ENCODE measurements around the gene WNK2.
"Not testable (repeated sequence)": the region's sequence is repeated elsewhere in the genome, so short reads cannot be mapped to it uniquely, and the experiment has no call there.

Gene WNK2

DNA sequence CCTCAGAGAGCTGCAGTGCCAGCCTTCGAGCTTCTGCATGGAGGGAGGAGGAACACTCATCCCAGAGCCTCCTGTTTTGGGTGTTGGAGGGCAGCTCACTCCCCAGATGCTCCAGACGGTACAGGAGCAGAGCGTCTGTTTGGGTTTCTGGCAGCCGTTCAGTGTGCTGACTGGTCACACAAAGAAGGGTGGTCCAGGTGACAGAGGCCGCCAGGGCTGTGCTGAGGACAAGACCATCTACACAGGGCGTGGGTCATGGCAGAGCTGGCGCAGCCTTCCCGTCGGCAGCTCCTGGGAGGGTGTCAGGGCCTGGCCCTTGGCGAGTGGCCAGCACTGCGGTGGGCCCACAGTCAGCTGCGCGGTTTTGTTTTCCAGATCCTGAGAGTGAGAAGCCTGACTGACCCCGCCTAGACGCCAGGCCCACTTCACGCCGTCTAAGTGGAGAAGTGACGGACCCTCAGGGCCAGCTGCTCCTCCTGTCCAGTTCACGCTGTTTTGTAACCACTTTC lies 136.1 kb downstream of the WNK2 start:
- in situ Hi-C loops (cut with HindIII; ENCODE audit: low sequenced_read_pairs), result no loop called here

DNA sequence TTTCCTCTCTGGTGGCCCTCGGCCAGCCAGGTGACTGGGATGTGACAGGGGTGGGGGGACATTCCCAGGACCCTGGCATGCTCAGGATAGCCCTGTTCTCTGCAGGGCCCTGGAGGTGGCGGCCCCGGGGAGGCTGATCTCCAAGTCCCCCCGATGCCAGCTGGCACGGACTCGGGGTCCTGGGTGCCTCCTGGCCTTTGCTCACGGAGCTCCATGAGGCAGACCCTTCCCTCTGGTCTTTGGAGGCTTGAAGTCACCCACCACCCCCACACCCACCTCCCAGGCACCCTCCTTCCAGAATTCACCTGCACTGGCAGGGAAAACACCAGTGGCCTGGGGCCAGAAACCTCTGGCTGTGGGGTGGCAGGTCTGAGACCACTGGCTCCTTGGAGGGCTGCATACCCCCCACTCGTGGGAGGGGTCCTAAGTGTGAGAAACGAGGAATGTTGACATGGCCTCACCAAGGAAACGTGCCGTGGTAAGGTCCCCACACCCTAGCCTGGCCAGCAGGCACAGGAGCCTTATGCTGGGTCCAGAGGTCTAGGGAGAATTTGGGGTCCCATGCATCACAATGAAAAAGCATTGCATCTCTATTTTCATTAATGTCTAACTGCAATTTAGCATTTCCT lies 136.8 kb downstream of the WNK2 start:
- in situ Hi-C loops (cut with HindIII; ENCODE audit: low sequenced_read_pairs), result no loop called here

DNA sequence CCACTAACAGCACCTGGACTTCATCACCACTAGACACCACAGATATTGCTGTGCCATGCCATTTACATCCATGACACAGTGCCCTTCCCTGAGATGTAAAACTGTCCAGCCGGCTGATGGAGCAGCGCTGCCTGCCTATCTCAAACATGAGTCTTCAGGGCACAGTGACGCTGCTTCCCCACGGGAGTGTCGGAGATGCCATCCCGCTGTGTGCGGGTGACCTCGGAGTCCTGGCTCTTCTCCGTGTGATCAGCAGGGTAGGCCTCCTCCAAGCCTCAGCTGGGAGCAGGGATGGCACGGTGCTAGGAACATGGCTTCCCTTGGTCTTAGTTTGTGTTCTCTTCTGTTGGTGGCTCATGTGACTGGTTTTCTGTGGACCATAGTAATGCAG lies 137.3 kb downstream of the WNK2 start:
- in situ Hi-C loops (cut with HindIII; ENCODE audit: low sequenced_read_pairs), result no loop called here

DNA sequence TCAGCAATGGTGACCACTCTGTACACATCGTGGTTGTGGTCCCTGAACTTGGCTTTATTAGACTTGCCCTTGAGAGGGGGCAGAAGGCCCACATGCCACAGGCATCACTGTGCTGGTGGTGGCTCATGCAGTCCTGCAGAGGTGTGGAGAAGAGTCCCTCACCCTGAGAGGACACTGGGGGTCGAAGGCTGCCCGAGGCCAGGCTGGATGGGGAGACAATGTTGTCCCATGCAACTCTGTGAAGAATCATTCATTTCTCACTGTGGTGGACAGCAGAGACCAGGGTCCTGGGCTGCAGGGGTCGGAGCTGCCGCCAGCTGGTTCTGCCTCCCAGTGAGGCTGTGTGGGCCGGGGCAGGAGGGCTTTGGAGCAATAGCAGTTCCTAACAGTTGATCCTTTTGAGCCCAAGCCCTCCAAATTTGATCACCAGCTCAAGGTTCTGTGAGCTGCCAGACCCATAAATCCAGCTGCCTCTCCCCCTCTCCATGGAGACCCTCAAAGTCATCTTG lies 139.6 kb downstream of the WNK2 start:
- in situ Hi-C loops (cut with HindIII; ENCODE audit: low sequenced_read_pairs), result not testable (repeated sequence)

DNA sequence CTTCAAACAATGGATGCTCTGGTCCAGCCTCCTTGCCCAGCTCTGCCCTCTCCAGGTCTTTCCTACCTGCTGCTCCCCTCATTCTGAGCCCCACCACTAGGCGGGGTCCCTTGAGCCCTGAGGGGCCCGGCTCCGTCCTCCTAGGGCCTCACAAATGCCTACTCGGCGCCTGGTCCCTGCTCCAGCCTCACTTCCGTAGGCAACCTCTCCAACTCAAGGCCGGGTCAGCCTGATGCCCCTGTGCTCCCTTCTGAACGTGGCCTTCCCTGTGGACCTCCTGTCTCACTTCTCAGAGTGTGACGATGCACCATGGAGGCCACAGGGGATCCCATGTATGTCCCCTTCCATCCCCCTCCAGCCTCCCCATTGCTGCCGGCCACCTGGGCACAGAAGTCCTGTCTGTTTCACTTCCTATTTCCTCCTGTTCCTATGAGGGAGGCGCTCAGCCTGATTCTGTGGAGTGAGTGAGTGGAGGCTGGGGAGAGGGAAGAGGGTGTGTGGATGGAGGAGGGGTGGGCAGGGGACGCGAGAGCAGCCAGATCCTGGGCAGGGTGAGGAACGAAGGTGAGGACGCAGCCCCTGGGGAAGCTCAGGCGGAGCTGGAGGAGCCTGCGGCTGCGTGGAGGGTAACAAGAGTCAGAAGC lies 140.4 kb downstream of the WNK2 start:
- in situ Hi-C loops (cut with HindIII; ENCODE audit: low sequenced_read_pairs), result no loop called here

DNA sequence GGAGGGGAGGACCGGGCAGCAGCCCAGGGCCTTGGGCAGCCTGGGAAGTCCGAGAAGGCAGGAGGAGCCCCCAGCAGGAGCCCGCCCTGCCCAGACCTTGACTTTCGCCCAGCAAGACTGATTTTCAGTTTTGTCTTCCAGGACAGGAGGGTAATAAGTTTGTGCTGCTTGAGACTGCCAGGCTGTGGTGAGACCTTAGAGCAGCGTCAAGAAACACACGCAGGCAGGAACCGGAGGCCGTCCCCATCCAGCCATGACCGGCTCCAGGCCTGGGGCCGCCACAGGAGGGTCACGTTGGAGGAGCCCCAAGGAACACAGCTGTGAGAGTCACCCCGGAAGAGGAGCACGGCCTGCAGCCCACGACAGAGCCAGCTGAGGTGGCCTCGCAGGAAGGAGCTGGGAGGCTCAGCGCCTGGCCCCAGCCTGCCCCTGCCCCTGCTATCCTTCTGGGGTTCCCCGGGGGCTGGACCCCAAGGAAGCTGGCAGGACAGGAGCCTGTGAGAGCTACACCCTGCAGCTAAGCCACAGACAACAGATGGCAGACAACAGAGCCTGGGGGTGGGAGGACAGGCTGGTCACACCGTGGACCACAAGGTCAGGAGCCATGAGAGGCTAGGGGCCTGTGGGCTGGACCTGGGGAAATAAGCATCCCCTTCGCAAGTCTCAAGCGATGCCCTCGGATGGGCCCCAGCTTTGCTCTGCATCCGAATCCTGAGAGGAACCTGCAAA lies 141.5 kb downstream of the WNK2 start:
- in situ Hi-C loops (cut with HindIII; ENCODE audit: low sequenced_read_pairs), result no loop called here

DNA sequence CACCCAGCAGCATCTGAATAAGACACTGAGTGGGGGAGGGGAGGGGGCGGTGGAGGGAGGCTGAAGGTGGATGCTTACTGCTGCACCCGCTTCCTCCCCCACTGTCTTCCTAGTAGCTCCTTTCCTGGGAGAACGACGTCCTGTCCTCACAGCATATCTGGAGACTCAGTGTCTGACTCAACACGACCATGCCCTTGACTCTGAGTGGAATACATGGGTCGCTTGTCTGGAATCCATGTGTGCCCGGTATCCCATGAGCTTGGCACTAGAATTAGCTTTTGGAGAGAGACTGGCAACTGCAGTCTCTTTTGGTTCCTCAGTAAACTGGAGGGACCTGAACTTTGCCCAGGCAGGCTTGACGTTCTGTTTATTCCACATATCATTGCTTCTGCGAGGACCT lies 142.1 kb downstream of the WNK2 start:
- in situ Hi-C loops (cut with HindIII; ENCODE audit: low sequenced_read_pairs), result no loop called here

DNA sequence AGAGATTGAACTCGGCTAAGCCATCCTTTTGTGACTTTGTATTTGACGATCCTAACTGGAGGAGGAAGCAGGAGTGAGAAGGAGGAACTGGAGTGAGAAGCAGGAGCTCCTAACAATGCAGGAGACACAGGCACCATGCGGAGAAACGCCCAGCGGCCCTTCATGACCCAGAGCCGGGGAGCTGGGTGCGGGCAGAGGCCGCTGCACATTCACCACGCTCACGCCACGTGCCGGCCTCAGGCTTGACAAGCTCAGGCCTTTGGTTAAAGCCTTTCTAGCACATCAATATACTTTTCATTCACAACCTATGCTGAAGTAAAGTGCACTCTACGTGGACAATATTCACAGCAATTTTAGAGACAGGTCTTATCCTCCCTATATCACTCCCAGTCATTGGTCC lies 142.7 kb downstream of the WNK2 start:
- in situ Hi-C loops (cut with HindIII; ENCODE audit: low sequenced_read_pairs), result no loop called here

DNA sequence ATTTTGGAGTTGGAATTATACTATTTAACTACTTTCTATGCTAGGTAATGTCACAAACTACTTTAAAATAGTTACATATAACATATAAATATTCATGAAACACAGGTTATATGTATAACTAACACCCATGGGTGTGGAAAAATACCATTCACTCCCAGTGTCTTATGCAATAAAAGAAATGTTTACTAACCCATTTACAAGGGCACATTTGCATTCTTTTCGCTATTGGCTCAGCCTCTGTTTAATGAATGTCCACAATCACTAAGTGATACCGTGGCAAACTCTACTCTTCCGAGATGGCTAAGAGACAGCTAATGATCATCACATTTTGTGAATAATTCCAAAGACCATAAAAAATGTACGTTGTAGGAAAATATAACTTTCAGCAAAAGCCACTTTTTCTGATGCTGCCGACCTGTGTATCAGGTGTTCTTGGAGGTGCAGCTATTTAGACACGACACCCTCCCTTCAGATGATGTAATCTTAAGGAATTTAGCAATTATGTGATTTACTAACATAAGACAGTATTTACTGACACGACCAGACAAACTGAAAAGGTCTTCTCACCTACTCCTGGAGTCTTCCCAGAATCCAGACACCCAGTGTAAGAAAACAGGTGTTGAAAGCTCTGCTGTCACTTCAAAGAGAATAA lies 145.8 kb downstream of the WNK2 start:
- in situ Hi-C loops (cut with HindIII; ENCODE audit: low sequenced_read_pairs), result loop anchor here (10.0 kb wide), 1 partner anchor 65 kb away; no protein-coding TSS in a partner anchor

DNA sequence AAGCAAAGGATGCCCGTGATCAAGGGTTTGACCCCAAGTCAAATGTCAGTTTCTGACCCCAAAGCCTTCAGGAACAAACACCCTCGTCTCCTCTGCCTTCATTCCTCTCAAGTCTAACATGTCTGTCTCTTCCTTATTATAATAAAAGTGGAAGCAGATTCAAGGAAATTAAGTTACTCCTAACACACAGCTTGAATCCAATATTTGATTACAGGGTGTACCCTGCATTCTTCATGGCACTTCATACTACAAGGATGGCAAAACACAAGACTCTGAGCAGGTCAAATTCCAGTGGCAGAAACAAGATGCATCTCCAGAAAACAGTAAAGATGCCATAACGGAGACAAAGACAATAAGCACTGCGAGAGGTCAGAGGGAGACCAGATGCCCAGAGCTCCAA lies 148.4 kb downstream of the WNK2 start:
- in situ Hi-C loops (cut with HindIII; ENCODE audit: low sequenced_read_pairs), result loop anchor here (10.0 kb wide), 1 partner anchor 62 kb away; no protein-coding TSS in a partner anchor

DNA sequence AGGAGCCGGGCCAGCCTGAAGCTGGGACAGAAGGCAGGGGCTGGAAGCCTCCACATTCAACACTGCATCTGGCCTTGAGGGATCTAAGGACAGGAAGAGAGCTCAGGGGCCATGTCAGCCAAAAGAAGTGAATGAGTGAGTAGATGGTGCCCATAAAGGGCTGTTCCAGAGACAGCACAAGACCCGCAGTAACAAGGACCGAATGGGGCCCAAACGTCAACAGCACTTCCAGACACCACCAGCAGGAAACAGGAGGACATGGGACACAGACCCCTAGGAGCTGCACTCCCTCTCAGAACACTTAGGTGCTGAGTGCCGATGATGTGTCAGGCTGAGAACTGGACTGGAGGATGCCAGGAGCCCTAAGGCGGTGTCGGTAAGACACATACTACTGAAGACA lies 152.8 kb downstream of the WNK2 start:
- in situ Hi-C loops (cut with HindIII; ENCODE audit: low sequenced_read_pairs), result loop anchor here (10.0 kb wide), 1 partner anchor 58 kb away; no protein-coding TSS in a partner anchor

DNA sequence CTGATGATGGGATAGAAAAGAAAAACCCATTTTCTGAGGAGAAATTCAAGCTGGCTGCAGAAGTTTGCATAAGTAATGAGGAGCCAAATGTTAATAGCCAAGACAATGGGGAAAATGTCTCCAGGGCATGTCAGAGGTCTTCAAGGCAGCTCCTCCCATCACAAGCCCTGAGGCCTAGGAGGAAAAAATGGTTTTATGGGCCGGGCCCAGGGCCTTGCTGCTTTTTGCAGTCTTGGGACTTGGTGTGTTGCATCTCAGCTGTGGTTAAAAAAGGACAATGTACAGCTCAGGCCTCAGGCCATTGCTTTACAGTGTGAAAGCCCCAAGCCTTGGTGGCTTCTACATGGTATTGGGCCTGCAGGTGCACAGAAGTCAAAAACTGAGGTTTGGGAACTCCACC lies 154.3 kb downstream of the WNK2 start:
- in situ Hi-C loops (cut with HindIII; ENCODE audit: low sequenced_read_pairs), result loop anchor here (10.0 kb wide), 1 partner anchor 57 kb away; no protein-coding TSS in a partner anchor

DNA sequence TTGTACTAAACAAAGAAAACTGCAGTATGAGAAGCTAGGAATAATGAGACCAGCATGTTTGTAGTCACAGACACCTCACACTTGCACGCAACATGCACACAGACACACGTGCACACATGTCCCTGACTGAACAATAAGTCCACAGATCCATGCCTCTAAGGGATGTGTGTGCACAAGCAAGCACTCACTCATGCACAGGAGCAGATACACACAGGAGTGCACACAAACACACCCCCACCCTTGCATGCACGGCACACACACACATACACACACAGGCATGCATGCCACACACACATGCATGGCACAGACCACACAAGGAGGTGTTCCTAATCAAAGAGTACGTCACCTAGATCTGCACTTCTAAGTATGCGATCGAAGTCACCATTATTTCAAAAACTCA lies 156.2 kb downstream of the WNK2 start:
- in situ Hi-C loops (cut with HindIII; ENCODE audit: low sequenced_read_pairs), result no loop called here

DNA sequence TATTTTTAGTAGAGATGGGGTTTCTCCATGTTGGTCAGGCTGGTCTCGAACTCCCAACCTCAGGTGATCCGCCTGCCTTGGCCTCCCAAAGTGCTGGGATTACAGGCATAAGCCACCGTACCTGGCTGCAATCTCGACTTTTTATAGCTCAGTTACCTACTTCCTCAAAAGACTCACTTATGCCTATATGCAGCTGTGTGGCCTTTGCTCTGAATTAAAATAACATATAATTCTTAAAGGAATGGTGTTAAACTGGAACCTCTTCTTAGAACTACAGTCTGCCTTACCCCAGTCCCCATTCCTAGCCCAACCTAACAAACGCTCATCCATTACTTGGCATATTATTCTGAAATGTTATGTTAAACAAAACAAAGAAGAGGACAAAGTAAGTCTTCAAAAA lies 157.9 kb downstream of the WNK2 start:
- in situ Hi-C loops (cut with HindIII; ENCODE audit: low sequenced_read_pairs), result not testable (repeated sequence)

DNA sequence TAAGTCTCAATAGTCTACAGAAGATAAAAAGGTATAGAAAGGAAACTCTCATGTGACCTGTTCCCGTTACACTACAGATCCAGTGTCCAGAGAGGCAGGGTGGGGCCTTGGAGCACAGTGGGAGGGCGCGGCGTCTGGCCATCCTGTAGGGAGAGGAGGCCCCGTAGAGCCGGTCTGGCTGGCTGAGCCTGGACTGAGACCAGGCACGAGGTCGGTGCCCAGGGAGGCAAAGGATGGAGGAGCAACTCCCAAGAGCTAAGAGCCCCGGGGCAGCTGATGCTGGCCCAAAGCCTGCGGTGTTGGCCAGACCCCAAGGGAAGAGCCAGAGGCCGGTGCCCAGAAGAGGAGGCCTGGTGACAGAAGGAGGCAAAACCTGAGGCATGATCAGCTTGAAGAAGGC lies 158.5 kb downstream of the WNK2 start:
- in situ Hi-C loops (cut with HindIII; ENCODE audit: low sequenced_read_pairs), result not testable (repeated sequence)

DNA sequence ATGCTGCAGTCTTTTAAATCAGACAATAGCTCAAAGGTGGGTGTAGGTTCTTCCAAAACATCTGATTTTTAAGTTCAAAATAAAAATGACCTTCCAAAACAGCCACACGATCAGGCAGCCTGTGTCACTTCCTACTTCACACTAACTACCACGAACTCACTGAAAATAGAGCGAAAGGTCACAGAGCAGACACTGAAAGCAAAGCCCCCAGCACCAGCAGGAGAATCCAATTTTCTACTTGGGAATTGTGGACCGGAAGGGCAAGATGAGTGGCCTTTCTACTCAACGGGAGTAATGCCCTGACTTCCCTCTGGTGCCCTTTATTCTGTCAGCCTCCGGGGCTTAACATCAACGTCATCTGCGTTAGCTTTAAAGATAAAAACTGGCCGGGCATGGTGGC lies 159.7 kb downstream of the WNK2 start:
- in situ Hi-C loops (cut with HindIII; ENCODE audit: low sequenced_read_pairs), result no loop called here

DNA sequence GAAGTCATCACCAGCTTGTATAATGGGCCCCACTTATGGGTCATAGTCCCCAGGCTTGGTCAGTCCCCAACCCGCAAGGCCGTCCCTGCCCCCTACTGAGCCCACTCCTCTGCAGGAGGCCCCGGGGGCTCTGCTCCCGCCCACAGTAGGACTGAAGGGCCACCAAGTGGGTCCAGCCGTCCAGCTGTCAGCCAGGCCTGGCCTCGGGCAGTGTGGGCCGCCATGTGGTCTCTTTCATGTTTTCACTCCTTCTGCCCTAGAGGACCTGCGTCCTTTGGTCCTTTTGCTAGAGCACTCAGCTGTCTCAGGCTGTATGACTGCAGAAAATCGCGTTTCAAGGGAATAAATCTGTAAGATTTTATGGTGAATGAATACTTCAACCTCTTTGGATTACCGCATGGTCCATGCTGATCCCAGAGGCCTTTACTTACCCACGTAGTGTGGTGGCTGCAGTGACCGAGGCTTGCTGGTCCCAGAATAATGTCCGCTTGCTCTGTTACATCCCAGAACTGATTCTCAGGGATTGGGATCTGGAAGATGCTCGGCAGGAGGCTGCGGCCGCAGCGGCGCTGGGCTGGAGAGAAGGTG lies 161.8 kb downstream of the WNK2 start:
- in situ Hi-C loops (cut with HindIII; ENCODE audit: low sequenced_read_pairs), result no loop called here

DNA sequence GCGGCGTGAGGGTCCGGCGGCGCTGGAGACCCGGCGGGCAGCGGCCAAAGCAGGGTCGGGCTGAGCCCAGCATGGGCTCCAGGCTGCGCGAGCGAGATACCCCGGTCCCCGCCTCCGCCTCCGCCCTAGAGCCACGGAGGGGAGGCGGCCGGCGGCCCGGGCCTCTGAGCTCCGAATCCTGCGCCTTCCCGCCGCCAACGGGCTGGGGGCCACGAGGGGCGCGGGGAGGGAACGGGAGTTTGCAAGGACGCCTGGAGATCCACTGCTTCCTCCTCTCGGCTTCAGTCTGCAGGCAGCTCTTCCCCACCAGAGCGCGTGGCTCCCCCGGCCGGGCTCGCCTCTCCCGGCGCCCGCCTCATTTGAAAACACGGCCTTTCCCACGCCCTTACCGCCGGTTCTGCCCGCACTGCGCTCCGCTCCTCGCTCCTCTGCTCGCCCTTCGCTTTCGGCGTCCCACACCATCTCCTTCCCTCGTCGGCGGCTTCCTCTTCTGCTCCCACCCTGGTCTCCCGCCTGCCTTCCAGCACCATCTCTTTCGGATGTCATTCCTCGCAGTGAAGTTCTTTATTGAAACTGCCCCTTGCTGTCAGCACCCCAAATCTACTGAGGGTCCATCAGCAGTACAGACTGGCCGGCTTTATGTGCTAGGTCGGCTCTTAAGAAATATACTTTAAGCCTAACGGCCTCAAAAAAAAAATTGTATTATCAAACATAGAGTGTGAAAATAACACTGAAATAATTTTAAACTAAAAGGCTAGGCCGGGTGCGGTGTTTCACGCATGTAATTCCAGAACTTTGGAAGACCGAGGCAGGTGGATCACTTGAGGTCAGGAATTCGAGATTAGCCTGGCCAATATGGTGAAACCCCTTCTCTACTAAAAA lies 162.5 kb downstream of the WNK2 start:
- in situ Hi-C loops (cut with HindIII; ENCODE audit: low sequenced_read_pairs), result no loop called here

DNA sequence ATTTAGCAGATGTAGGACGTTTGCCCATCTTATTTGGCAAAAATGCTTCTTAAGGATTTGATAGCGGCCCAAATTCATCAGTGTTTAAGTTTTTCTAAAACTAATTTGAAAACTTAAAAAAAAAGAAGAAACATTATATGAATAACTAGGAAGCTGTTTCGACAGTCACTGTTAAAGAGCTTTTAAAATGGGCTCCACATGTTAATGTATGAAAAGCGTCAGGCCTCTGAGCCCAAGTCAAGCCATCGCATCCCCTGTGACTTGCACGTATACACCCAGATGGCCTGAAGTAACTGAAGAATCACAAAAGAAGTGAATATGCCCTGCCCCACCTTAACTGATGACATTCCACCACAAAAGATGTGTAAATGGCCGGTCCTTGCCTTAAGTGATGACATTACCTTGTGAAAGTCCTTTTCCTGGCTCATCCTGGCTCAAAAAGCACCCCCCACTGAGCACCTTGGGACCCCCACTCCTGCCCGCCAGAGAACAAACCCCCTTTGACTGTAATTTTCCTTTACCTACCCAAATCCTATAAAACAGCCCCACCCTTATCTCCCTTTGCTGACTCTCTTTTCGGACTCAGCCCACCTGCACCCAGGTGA lies 163.5 kb downstream of the WNK2 start:
- in situ Hi-C loops (cut with HindIII; ENCODE audit: low sequenced_read_pairs), result not testable (repeated sequence)

All from endothelial cell of hepatic sinusoid (primary cell).